Activated naive CD8-positive, alpha-beta T cell treated with anti-CD3 and anti-CD28 coated beads, Interleukin-2, amount 50 U/mL, for 24 hours (primary cell): Measurements from ENCODE around the gene TMEM123.
A peak's percentile ranks its signal among the peaks of the same experiment; 100 is the strongest.

ENCODE experiments used
- ATAC-seq: fragments of 150-1000 bp; cut with Tn5 transposase; one replicate; pipeline ENCODE4 v1.10.0; 2021
- DNase-seq: peaks from one replicate; pipeline ENCODE4 v3.0.0; 2021
- H3K27ac Mint-ChIP-seq: one replicate; pipeline ENCODE4 v1.8.0; 2021; ENCODE audit warnings: mild to moderate bottlenecking, mixed read lengths
- H3K27me3 Mint-ChIP-seq: one replicate; pipeline ENCODE4 v1.8.0; 2021; ENCODE audit warnings: mixed read lengths
- H3K36me3 Mint-ChIP-seq: one replicate; pipeline ENCODE4 v1.8.0; 2021; ENCODE audit warnings: low read depth, mixed read lengths
- H3K4me1 Mint-ChIP-seq: one replicate; pipeline ENCODE4 v1.8.0; 2021; ENCODE audit warnings: mixed read lengths
- H3K4me3 Mint-ChIP-seq: one replicate; pipeline ENCODE4 v1.8.0; 2021; ENCODE audit warnings: mild to moderate bottlenecking, moderate library complexity, mixed read lengths
- H3K9me3 Mint-ChIP-seq: one replicate; pipeline ENCODE4 v1.8.0; 2021; ENCODE audit warnings: mixed read lengths

TMEM123 gene

DNA sequence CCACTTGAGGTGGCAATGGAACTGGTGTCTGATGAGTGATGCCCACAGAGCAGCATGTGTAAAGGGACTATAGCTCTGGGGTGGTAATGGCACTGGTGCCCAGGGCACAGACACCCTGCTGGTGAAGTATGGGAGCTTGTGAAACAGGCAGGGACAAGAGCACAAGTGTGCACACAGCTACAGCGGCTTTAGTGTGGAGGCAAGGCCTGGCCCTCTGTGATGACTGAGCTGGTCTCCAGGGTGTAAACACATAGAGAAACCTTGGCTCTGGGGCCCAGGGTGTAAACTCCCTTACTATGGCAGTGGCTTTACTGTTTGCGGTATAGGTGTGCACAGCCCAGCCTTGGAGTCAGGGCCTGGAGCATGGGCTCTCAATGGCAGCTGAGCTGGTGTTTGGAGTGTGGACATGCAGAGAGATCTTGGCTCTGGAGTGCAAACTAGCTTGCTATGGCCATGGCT lies 59.3 kb downstream of the TMEM123 start:
- Mint-ChIP-seq H3K27me3 (no peaks in the 10 kb centered on the region), H3K4me3 (no peak overlapping the region), H3K36me3 (peaks cover 57% of the 10 kb centered on the region), H3K27ac (no peak overlapping the region), H3K9me3 (no peaks in the 10 kb centered on the region), H3K4me1 (peaks cover 52% of the 10 kb centered on the region)
- ATAC-seq (no peak), DNase-seq (no peak)

DNA sequence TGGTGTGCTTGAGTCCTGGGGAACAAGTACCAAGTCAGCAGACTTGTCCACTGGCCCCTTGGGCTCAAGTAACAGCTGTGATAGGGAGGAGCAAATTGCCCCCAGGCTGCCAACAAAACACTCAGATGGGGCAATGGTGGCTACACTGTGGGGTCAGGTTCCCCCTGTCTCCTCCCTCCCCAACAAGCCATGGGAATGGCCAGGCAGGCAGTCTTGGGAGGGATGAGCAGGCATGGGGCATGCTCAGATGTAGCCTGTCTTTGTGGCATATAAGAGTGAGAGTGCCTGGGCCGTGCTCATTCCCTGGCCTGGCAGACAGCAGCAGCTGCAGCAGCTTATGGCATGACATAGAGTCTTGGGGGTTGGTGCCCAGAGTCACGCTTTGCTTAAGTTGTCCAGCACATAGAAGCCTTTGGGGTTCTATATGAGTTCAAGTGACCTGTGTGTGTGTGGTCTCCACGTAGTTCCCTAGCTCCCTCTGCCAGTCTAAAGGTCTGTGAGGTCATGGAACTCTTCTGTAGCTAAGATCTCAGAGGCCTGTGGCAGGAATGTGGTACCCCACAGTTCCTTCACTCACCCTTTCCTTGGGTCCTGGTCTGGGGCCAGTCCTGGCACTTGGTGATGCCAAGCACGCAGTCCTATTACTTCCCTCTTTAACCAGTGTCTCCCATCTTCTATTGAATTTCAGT lies 60.9 kb downstream of the TMEM123 start:
- Mint-ChIP-seq H3K4me3 (no peak overlapping the region), H3K36me3 (peaks cover 59% of the 10 kb centered on the region), H3K4me1 (peaks cover 41% of the 10 kb centered on the region), H3K27ac (peak overlapping the region; percentile 26), H3K27me3 (no peaks in the 10 kb centered on the region), H3K9me3 (no peaks in the 10 kb centered on the region)
- DNase-seq = no peak
- ATAC-seq = peak; percentile 33

DNA sequence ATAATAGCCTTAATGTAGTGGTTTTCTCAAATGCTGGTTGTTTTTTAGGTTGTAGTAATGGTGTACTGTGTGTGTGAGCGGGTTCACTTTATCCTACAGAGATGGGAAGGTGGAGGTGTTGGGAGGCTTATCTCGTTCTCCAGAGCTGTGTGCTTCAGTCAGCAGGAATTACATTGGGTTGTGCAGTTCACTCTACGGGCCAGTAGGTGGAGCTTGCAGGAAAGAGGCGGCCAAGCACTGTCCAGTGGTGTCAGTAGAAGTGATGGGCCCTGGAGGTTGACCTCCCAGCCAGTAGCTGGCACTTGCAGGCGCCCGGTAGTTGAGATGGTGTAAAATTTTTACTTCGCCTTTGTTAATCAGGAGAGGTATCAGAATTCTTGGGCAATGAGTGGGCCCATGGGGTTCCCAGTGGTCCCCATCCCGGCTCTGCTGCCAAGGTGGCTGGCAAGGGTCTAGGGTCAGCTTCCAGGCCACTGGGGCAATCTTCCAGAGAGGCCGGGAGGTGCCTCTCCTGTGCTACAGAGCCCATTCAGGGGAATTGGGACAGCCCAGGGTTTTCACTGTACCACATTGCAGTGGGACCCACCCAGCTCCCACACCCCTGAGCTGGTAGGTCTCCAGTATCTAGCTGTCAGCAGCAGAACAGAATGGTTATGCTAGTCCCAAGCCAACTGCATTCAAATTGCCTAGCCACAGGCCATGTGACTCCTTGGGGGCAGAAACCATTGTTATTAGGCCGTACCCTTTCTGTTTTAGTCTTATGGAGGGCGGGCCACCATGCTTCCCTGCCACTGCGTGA lies 61.7 kb downstream of the TMEM123 start:
- ATAC-seq = peak; percentile 55
- Mint-ChIP-seq H3K9me3 (no peaks in the 10 kb centered on the region), H3K27ac (no peak overlapping the region), H3K36me3 (peaks cover 55% of the 10 kb centered on the region), H3K4me1 (peaks cover 39% of the 10 kb centered on the region), H3K27me3 (no peaks in the 10 kb centered on the region), H3K4me3 (no peak overlapping the region)
- DNase-seq = peak; percentile 55

DNA sequence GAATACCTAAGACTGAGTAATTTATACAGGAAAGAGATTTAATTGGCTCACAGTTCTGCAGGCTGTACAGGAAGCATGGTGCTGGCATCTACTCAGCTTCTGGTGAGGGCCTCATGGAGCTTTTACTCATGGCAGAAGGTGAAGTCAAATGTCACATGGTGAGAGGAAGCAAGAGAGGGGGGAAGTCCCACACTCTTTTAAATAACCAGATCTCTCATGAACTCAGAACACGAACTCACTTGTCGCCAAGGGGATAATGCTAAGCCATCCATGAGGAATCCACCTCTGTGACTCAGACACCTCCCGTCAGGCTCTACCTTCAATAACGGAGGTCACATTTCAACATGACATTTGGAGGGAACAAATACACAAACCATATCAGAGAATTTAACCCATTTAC lies 63.3 kb downstream of the TMEM123 start:
- Mint-ChIP-seq H3K4me1 (peaks cover 39% of the 10 kb centered on the region), H3K27ac (peak overlapping the region; percentile 8), H3K9me3 (no peaks in the 10 kb centered on the region), H3K36me3 (peaks cover 42% of the 10 kb centered on the region), H3K27me3 (no peaks in the 10 kb centered on the region), H3K4me3 (no peak overlapping the region)
- ATAC-seq = peak; percentile 45
- DNase-seq = no peak

DNA sequence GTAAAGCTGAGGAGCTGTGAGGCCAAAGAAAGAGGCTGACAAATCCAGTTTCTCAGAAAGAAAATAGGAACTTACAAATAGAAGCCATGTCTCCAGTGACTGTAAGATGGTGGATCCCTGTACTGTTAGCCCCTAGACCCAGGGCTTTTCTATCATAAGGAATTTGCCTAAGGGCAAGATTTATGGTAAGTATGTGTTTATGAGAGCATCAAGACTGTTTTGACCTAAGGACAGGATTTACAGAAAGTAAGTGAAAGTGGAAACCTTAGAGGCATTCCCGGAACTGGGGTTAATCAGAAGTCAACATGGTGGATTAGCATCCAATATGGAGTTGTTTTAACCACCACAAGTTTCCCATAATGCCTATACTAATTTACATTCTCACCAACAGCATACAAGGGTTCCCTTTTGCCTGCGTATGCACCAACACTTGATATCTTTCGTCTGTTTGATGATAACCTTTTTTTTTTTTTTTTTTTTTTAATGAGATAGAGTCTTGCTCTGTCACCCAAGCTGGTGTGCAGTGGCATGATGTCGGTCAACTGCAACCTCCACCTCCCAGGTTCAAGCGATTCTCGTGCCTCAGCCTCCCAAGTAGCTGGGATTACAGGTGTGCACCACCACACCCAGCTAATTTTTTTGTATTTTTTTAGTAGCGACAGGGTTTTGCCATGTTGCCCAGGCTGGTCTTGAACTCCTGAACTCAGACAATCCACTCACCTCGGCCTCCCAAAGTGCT lies 65.4 kb downstream of the TMEM123 start:
- Mint-ChIP-seq H3K4me1 (peaks cover 32% of the 10 kb centered on the region), H3K27ac (no peak overlapping the region), H3K9me3 (no peaks in the 10 kb centered on the region), H3K27me3 (no peaks in the 10 kb centered on the region), H3K4me3 (no peak overlapping the region), H3K36me3 (peaks cover 35% of the 10 kb centered on the region)
- ATAC-seq = no peak
- DNase-seq = no peak

DNA sequence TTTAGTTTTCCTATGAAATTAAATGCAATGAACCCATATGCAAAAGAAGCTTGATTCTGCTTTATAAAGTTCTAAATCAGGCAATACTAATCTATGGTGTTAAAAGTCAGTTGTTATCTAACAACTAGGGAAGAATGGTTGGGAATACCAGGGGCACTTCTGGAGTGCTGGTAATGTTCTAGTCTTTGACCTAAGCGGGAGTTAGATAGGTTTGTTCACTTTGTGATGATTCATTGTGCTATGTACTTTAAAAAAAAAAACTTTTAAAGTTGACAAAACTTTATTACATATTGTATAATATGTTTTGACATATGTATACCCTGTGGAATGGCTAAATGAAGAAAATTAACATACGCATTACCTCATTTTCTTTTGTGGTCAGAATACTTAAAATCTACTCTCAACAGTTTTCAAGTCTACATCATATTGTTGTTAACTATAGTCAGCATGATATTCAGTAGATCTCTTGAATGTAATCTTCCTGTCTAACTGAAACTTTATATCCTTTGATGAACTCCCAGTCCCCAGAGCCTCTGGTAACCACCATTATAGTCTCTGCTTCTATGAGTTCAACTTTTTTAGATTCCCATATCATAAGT lies 66.3 kb downstream of the TMEM123 start:
- Mint-ChIP-seq H3K27me3 (no peaks in the 10 kb centered on the region), H3K4me1 (peaks cover 27% of the 10 kb centered on the region), H3K27ac (no peak overlapping the region), H3K9me3 (no peaks in the 10 kb centered on the region), H3K36me3 (peaks cover 40% of the 10 kb centered on the region), H3K4me3 (no peak overlapping the region)
- no peak for DNase-seq
- no peak for ATAC-seq

DNA sequence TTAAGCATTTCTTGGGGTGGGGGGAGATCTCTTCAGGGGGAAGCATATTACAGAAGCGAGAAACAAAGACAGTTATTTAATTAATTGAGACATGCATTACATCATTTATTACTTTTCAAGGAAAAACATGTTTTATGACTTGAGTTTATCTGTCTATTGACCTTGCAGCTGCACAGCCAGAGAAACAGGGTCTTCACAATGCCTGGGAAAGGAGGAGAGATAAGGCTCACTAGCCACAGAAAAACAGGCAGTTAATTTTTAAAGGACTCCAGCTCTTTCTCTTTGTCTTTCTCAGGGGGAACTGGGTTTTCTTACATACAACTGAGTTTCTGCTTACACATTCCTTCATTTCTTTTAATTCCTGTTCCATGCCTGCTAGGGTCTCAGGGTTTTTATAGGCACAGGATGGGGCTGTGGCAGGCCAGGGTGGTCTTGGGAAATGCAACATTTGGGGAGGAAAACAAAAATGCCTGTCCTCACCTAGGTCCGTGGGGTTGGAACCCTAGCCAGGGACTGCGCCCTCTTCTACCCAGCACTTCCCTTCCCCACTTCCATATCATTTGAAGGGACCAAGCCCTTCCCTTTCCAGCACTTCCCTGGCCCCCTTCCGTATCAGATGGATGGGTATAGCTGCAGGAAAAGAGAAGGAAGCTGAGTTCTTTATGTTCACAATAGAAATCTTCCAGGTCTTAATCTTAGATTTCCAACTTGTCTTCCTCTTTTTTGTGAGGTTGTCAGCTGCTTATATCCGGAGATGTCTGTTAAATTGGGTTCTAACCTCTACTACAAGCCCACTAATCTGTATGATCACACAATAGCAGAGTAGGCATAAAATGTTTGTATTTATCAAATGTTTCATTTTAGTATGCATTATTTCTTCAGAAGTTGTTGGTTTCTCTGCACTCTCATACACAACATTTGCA lies 67.2 kb downstream of the TMEM123 start:
- no peak overlapping the region for H3K27ac Mint-ChIP-seq
- ATAC-seq (no peak), DNase-seq (no peak)
- H3K4me1 Mint-ChIP-seq = peaks cover 22% of the 10 kb centered on the region
- no peaks in the 10 kb centered on the region for H3K9me3 Mint-ChIP-seq
- H3K4me3 Mint-ChIP-seq = no peak overlapping the region
- peaks cover 44% of the 10 kb centered on the region for H3K36me3 Mint-ChIP-seq
- no peaks in the 10 kb centered on the region for H3K27me3 Mint-ChIP-seq

DNA sequence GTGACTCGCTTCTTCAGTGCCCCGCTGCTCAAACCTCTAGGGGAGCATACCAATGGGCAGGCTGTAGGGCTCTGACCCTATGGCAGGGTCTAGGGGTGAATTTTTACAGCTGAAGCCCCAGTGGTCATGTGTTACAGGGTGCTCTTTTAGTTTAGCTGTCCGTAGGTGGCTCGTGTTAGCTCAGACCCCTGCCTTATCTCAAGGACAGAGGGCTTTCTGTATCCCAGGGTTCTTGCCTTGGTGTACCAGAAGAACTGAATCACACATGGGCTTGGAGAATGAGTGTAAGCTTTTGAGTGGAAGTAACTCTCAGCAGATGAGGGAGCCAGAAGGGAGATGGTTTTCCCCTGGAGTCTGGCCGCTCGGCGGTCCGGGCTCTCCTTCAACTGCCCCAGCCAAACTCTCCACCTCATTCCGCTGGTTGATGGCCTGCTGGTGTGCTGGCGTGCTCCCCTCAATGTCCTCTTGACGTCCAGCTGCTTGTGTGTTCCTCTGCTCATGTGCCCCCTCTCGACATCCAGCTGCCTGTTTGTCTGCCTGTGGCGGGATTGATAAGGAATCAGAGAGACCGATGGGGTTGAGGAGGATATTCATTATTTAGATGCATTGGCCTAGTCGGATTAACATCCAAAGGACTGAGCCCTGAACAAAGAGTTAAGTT lies 68.0 kb downstream of the TMEM123 start:
- Mint-ChIP-seq H3K4me3 (no peak overlapping the region), H3K4me1 (peaks cover 20% of the 10 kb centered on the region), H3K36me3 (peaks cover 47% of the 10 kb centered on the region), H3K9me3 (no peaks in the 10 kb centered on the region), H3K27ac (no peak overlapping the region), H3K27me3 (no peaks in the 10 kb centered on the region)
- no peak for ATAC-seq
- no peak for DNase-seq

DNA sequence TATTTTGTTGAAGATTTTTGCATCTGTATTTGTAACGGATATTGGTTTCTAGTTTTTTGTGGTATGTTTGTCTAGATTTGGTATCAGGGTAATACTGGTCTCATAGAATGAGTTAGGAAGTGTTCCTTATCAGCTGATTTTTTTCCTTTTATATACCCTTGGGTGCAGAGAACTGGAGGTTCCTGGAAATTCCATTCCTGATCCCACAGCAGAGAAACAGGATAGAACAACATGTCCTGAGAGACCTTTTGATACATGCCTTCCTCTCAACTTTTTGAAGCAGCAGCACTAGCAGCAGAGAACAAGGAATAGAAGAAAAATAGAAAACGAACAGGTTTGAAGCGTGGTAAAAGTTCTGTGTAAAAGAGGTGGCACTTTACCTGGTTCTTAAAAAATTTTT lies 68.7 kb downstream of the TMEM123 start:
- no peak overlapping the region for H3K27ac Mint-ChIP-seq
- no peaks in the 10 kb centered on the region for H3K9me3 Mint-ChIP-seq
- H3K4me1 Mint-ChIP-seq = peaks cover 14% of the 10 kb centered on the region
- DNase-seq = no peak
- no peak overlapping the region for H3K4me3 Mint-ChIP-seq
- no peak for ATAC-seq
- H3K27me3 Mint-ChIP-seq = no peaks in the 10 kb centered on the region
- peaks cover 45% of the 10 kb centered on the region for H3K36me3 Mint-ChIP-seq

DNA sequence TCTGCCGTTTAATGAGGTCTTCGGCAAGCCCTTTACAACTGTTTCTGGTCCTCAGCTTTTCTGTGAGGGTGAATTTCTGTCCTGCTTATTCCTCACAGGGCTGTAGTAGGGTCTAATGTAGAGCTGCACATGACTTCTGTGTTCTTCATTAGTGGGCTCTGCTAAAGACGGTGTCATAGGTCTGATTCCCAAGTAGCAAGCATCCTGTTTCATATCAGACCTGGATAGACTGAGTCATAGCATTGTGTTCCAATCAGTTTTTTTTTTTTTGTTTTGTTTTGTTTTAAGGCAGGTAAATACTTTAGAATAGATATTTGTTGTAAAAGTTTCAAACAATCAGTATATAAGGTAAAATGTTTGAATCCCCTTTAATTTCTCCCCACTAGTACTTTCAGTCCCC lies 70.2 kb downstream of the TMEM123 start:
- H3K27ac Mint-ChIP-seq = no peak overlapping the region
- no peaks in the 10 kb centered on the region for H3K27me3 Mint-ChIP-seq
- H3K9me3 Mint-ChIP-seq = no peaks in the 10 kb centered on the region
- DNase-seq (no peak), ATAC-seq (no peak)
- peaks cover 46% of the 10 kb centered on the region for H3K36me3 Mint-ChIP-seq
- H3K4me1 Mint-ChIP-seq = peaks cover 23% of the 10 kb centered on the region
- H3K4me3 Mint-ChIP-seq = no peak overlapping the region

DNA sequence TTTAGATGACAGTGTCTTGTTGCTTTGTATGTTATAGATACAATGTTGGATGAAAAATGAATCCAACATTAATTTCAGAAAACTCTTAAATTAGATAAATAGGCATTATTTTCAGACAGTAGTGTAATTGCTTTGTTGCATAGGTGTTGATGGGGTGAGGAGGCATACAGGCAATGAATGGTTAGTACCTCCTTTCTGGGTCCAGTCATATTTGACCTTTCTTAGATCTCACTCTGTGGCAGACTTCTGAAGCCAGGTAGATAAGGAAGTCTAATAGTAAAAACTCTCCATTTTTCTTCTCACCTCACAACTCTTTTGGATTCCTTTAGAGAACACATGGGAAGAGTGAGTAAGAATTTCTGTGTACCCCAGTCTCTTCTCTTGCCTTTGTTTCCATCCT lies 73.7 kb downstream of the TMEM123 start:
- Mint-ChIP-seq H3K36me3 (peaks cover 51% of the 10 kb centered on the region), H3K4me3 (no peak overlapping the region), H3K9me3 (no peaks in the 10 kb centered on the region), H3K27ac (no peak overlapping the region), H3K27me3 (no peaks in the 10 kb centered on the region), H3K4me1 (peaks cover 17% of the 10 kb centered on the region)
- no peak for DNase-seq
- ATAC-seq = peak; percentile 79

DNA sequence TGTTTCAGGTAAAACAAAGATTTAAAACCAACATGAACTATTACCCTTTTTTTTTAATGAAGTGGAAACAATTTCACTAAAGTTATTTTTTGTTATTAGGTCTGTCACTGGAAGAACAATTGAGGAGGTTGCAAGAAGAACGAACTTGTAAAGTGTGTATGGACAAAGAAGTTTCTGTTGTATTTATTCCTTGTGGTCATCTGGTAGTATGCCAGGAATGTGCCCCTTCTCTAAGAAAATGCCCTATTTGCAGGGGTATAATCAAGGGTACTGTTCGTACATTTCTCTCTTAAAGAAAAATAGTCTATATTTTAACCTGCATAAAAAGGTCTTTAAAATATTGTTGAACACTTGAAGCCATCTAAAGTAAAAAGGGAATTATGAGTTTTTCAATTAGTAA lies 74.7 kb downstream of the TMEM123 start:
- no peak overlapping the region for H3K4me3 Mint-ChIP-seq
- H3K27ac Mint-ChIP-seq = no peak overlapping the region
- no peaks in the 10 kb centered on the region for H3K9me3 Mint-ChIP-seq
- no peaks in the 10 kb centered on the region for H3K27me3 Mint-ChIP-seq
- H3K4me1 Mint-ChIP-seq = peaks cover 17% of the 10 kb centered on the region
- ATAC-seq = no peak
- no peak for DNase-seq
- H3K36me3 Mint-ChIP-seq = peaks cover 52% of the 10 kb centered on the region

DNA sequence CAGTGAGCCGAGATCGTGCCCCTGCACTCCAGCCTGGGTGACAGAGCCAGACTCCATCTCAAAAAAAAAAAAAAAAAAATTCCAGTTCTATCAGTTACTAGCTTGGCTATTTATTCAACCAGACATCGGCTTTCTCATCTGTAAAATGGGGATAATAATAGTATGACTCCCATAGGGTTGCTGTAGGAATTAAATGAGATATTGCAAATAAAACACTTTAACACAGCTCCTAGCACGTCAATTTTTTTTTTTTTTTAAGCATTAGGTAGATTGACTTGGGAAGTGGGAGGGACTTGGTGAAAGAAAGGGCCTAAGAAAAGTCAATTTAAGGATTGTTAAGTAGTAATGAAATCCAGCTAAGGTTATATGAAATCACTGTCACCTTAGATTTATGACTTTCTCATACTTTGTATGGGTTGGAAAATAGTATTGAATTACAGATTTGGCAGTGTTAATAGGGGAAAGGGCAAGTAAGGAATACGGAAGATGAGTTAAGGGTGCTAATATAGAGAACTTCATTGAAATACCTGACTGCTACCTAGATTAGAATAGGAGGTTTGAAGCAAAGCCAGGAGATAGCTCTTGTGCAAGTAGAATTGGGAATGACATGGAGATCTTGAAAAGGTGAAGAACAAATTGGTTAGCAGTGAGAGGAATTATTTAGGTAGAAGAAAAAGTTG lies 76.7 kb downstream of the TMEM123 start:
- Mint-ChIP-seq H3K36me3 (peaks cover 47% of the 10 kb centered on the region), H3K27me3 (no peaks in the 10 kb centered on the region), H3K4me3 (no peak overlapping the region), H3K4me1 (peaks cover 23% of the 10 kb centered on the region), H3K27ac (peak overlapping the region; percentile 7), H3K9me3 (no peaks in the 10 kb centered on the region)
- DNase-seq = no peak
- no peak for ATAC-seq
